BLaER1 treated with 17β-estradiol and CSF1 and Interleukin-3, amounts not matched to agents 10 nM and 100 nM (cell line): Measurements from ENCODE around the gene LRRC39.

Experiments
- H3K27ac ChIP-seq, 11 experiments: shearing (Covaris generic); formaldehyde crosslinking; 2 replicates each; pipeline ENCODE4 v1.8.1; 2022
- H3K27me3 ChIP-seq, 11 experiments: shearing (Covaris generic); formaldehyde crosslinking; 2 replicates each; pipeline ENCODE4 v1.8.1; 2022
- H3K36me3 ChIP-seq, 11 experiments: shearing (Covaris generic); formaldehyde crosslinking; 2 replicates each; pipeline ENCODE4 v1.8.1; 2022
- H3K4me1 ChIP-seq, 10 experiments: shearing (Covaris generic); formaldehyde crosslinking; 2 replicates each; pipeline ENCODE4 v1.8.1; 2022
- H3K4me2 ChIP-seq, 11 experiments: shearing (Covaris generic); formaldehyde crosslinking; 2 replicates each; pipeline ENCODE4 v1.8.1; 2022
- H3K4me3 ChIP-seq, 10 experiments: shearing (Covaris generic); formaldehyde crosslinking; 2 replicates each; pipeline ENCODE4 v1.8.1; 2022
- H3K9ac ChIP-seq, 11 experiments: shearing (Covaris generic); formaldehyde crosslinking; 2 replicates each; pipeline ENCODE4 v1.8.1; 2022
- H3K9me3 ChIP-seq, 11 experiments: shearing (Covaris generic); formaldehyde crosslinking; replicated peaks in 1 of 11; 2 replicates each; pipeline ENCODE4 v1.8.1; 2022
- H4K20me1 ChIP-seq, 11 experiments: shearing (Covaris generic); formaldehyde crosslinking; 2 replicates each; pipeline ENCODE4 v1.8.1; 2022
- Cebpa-rat ChIP-seq, 11 experiments: shearing (Covaris generic); IDR thresholded peaks; 2 replicates each; pipeline ENCODE4 v1.8.1; 2022

LRRC39 gene

GRCh38 chr1:100198596-100198995, 20.5 kb upstream of the LRRC39 start:
- Histone ChIP-seq H3K27ac (no peak overlapping the region), H3K36me3 (peaks cover 71 to 97% (median 88%) of the 10 kb centered on the region in 11 experiments), H3K27me3 (no peaks in the 10 kb centered on the region), H3K4me2 (no peak overlapping the region), H3K9me3 (peaks cover 14 to 31% (median 18%) of the 10 kb centered on the region in 11 experiments), H3K4me3 (no peak overlapping the region), H3K4me1 (no peaks in the 10 kb centered on the region), H3K9ac (no peak overlapping the region), H4K20me1 (no peaks in the 10 kb centered on the region)
- no peak for TF ChIP-seq Cebpa-rat (IDR thresholded peaks at IDR 0.05)

GRCh38 chr1:100188617-100189016, 10.6 kb upstream of the LRRC39 start:
- H3K27ac ChIP-seq = no peak overlapping the region

GRCh38 chr1:100187912-100188311, 9.9 kb upstream of the LRRC39 start:
- Histone ChIP-seq H3K27me3 (no peaks in the 10 kb centered on the region), H3K9me3 (0 out of 22 replicates have a peak, but pooled peaks cover 0 to 4% (median 0%) of the 10 kb centered on the region in 11 experiments), H4K20me1 (no peaks in the 10 kb centered on the region), H3K4me2 (no peak overlapping the region), H3K36me3 (peaks cover 3 to 30% (median 7%) of the 10 kb centered on the region in 11 experiments; a peak in 13 of 22 replicates), H3K4me1 (peaks cover 19 to 29% (median 26%) of the 10 kb centered on the region in 10 experiments; a peak in 19 of 20 replicates), H3K4me3 (no peak overlapping the region), H3K27ac (no peak overlapping the region), H3K9ac (no peak overlapping the region)
- no peak for TF ChIP-seq Cebpa-rat (IDR thresholded peaks at IDR 0.05)

More at GRCh38 chr1:100188617-100189016, 10.6 kb upstream of the LRRC39 start:
- Histone ChIP-seq H3K4me3 (no peak overlapping the region), H3K4me2 (peak overlapping the region in 8 of 11 experiments; percentile 10 to 55 (median 18); a peak in 11 of 22 replicates), H4K20me1 (no peaks in the 10 kb centered on the region), H3K9ac (no peak overlapping the region), H3K36me3 (peaks cover 4 to 37% (median 14%) of the 10 kb centered on the region in 11 experiments; a peak in 16 of 22 replicates), H3K4me1 (peaks cover 19 to 29% (median 26%) of the 10 kb centered on the region in 10 experiments; a peak in 19 of 20 replicates), H3K27me3 (no peaks in the 10 kb centered on the region), H3K9me3 (0 out of 22 replicates have a peak, but pooled peaks cover 0 to under 1% (median 0%) of the 10 kb centered on the region in 11 experiments)
- TF ChIP-seq Cebpa-rat (IDR thresholded peaks at IDR 0.05) = no peak

- Histone ChIP-seq H3K9ac (no peak overlapping the region), H4K20me1 (no peaks in the 10 kb centered on the region), H3K36me3 (peaks cover 0 to 4% (median 0%) of the 10 kb centered on the region in 11 experiments; a peak in 1 of 22 replicates), H3K27me3 (no peaks in the 10 kb centered on the region), H3K4me1 (peaks cover 19 to 27% (median 25%) of the 10 kb centered on the region in 10 experiments; a peak in 19 of 20 replicates), H3K4me2 (peak overlapping the region in 9 of 11 experiments; percentile 1 to 53 (median 15); a peak in 7 of 22 replicates), H3K9me3 (0 out of 22 replicates have a peak, but pooled peaks cover 0 to 4% (median 0%) of the 10 kb centered on the region in 11 experiments), H3K27ac (no peak overlapping the region), H3K4me3 (no peak overlapping the region)
- no peak for TF ChIP-seq Cebpa-rat (IDR thresholded peaks at IDR 0.05)
These were observed 6.5 kb upstream of the LRRC39 start for GRCh38 chr1:100184536-100184935.

GRCh38 chr1:100183370-100183769, 5.3 kb upstream of the LRRC39 start:
- peaks cover 8 to 15% (median 13%) of the 10 kb centered on the region in 10 experiments; a peak in 18 of 20 replicates for H3K4me1 ChIP-seq
- 0 out of 22 replicates have a peak, but pooled peaks cover 0 to 2% (median 0%) of the 10 kb centered on the region in 11 experiments for H3K36me3 ChIP-seq
- no peak overlapping the region for H3K4me2 ChIP-seq
- no peaks in the 10 kb centered on the region for H4K20me1 ChIP-seq
- no peak overlapping the region for H3K9ac ChIP-seq
- 0 out of 22 replicates have a peak, but pooled peaks cover 0 to 4% (median 0%) of the 10 kb centered on the region in 11 experiments for H3K9me3 ChIP-seq
- TF ChIP-seq Cebpa-rat (IDR thresholded peaks at IDR 0.05) = no peak
- no peak overlapping the region for H3K4me3 ChIP-seq
- H3K27me3 ChIP-seq = no peaks in the 10 kb centered on the region
- H3K27ac ChIP-seq = no peak overlapping the region

GRCh38 chr1:100177295-100178041, 588 bp downstream of the LRRC39 start:
- no peaks in the 10 kb centered on the region for H3K9me3 ChIP-seq
- no peak overlapping the region for H3K4me2 ChIP-seq
- H3K4me3 ChIP-seq = no peak overlapping the region
- H3K27ac ChIP-seq = no peak overlapping the region
- no peaks in the 10 kb centered on the region for H3K4me1 ChIP-seq
- no peak for TF ChIP-seq Cebpa-rat (IDR thresholded peaks at IDR 0.05)
- no peaks in the 10 kb centered on the region for H4K20me1 ChIP-seq
- H3K36me3 ChIP-seq = no peaks in the 10 kb centered on the region
- no peaks in the 10 kb centered on the region for H3K27me3 ChIP-seq
- H3K9ac ChIP-seq = no peak overlapping the region

GRCh38 chr1:100168051-100168450, 10.0 kb downstream of the LRRC39 start:
- no peak overlapping the region for H3K27ac ChIP-seq
- no peak overlapping the region for H3K4me2 ChIP-seq
- no peak overlapping the region for H3K4me3 ChIP-seq
- no peaks in the 10 kb centered on the region for H3K9me3 ChIP-seq
- H4K20me1 ChIP-seq = no peaks in the 10 kb centered on the region
- H3K36me3 ChIP-seq = no peaks in the 10 kb centered on the region
- no peak overlapping the region for H3K9ac ChIP-seq
- no peaks in the 10 kb centered on the region for H3K27me3 ChIP-seq
- peaks cover 0 to 7% (median 0%) of the 10 kb centered on the region in 10 experiments; a peak in 5 of 20 replicates for H3K4me1 ChIP-seq
- TF ChIP-seq Cebpa-rat (IDR thresholded peaks at IDR 0.05) = no peak

- H3K9me3 ChIP-seq = no peaks in the 10 kb centered on the region
- H4K20me1 ChIP-seq = no peaks in the 10 kb centered on the region
- no peaks in the 10 kb centered on the region for H3K27me3 ChIP-seq
- H3K4me3 ChIP-seq = no peak overlapping the region
- no peak overlapping the region for H3K4me2 ChIP-seq
- H3K36me3 ChIP-seq = no peaks in the 10 kb centered on the region
- H3K27ac ChIP-seq = no peak overlapping the region
- peaks cover 0 to 7% (median 0%) of the 10 kb centered on the region in 10 experiments; a peak in 5 of 20 replicates for H3K4me1 ChIP-seq
- no peak for TF ChIP-seq Cebpa-rat (IDR thresholded peaks at IDR 0.05)
- no peak overlapping the region for H3K9ac ChIP-seq
These were observed 13.4 kb downstream of the LRRC39 start for GRCh38 chr1:100164702-100165101.

- Histone ChIP-seq H3K4me3 (no peak overlapping the region), H3K27ac (no peak overlapping the region), H3K27me3 (no peaks in the 10 kb centered on the region), H4K20me1 (no peaks in the 10 kb centered on the region), H3K4me1 (peaks cover 0 to 7% (median 0%) of the 10 kb centered on the region in 10 experiments; a peak in 5 of 20 replicates), H3K9me3 (no peaks in the 10 kb centered on the region), H3K9ac (no peak overlapping the region), H3K36me3 (no peaks in the 10 kb centered on the region), H3K4me2 (peak overlapping the region in 1 of 11 experiments; percentile 27; a peak in 1 of 22 replicates)
- TF ChIP-seq Cebpa-rat (IDR thresholded peaks at IDR 0.05) = no peak
These were observed 13.8 kb downstream of the LRRC39 start for GRCh38 chr1:100164216-100164615.
